Ishikawa (cell line): Measurements from ENCODE around the gene TEAD1.
A peak's percentile ranks its signal among the peaks of the same experiment; 100 is the strongest.

Experiments used
- CEBPB ChIP-seq: IDR thresholded peaks from 2 replicates; pipeline ENCODE4 v1.6.1; 2012
- CREB1 ChIP-seq: IDR thresholded peaks from 2 replicates; pipeline ENCODE4 v1.6.1; 2012; ENCODE audit warnings: low read depth
- EGR1 ChIP-seq: IDR thresholded peaks from 2 replicates; pipeline ENCODE4 v1.6.1; 2012
- EP300 ChIP-seq: IDR thresholded peaks from 2 replicates; pipeline ENCODE4 v1.6.1; 2012; ENCODE audit warnings: borderline replicate concordance
- FOXM1 ChIP-seq: IDR thresholded peaks from 2 replicates; pipeline ENCODE4 v1.6.1; 2012; ENCODE audit warnings: low read depth, borderline replicate concordance
- NFIC ChIP-seq: IDR thresholded peaks from 2 replicates; pipeline ENCODE4 v1.6.1; 2012
- RAD21 ChIP-seq: IDR thresholded peaks from 2 replicates; pipeline ENCODE4 v1.6.1; 2012; ENCODE audit warnings: low read depth
- TAF1 ChIP-seq: IDR thresholded peaks from 2 replicates; pipeline ENCODE4 v1.6.1; 2012; ENCODE audit warnings: low read depth, mild to moderate bottlenecking
- TCF12 ChIP-seq: IDR thresholded peaks from 2 replicates; pipeline ENCODE4 v1.6.1; 2012; ENCODE audit warnings: low read depth
- TEAD4 ChIP-seq: IDR thresholded peaks from 2 replicates; pipeline ENCODE4 v1.6.1; 2012
- YY1 ChIP-seq: IDR thresholded peaks from 2 replicates; pipeline ENCODE4 v1.6.1; 2012; ENCODE audit warnings: low read depth
- ZBTB7A ChIP-seq: IDR thresholded peaks from 2 replicates; pipeline ENCODE4 v1.6.1; 2012; ENCODE audit warnings: low read depth
- TF ChIP-seq, protein P1 (sequence below): IDR thresholded peaks from 2 replicates; pipeline ENCODE4 v1.6.1; 2012
- TF ChIP-seq, protein P2 (sequence below): IDR thresholded peaks from 2 replicates; pipeline ENCODE4 v1.6.1; 2012; ENCODE audit warnings: low read depth, mild to moderate bottlenecking
- TF ChIP-seq, protein P3 (sequence below): IDR thresholded peaks from 2 replicates; pipeline ENCODE4 v1.6.1; 2012

TEAD1 gene

DNA sequence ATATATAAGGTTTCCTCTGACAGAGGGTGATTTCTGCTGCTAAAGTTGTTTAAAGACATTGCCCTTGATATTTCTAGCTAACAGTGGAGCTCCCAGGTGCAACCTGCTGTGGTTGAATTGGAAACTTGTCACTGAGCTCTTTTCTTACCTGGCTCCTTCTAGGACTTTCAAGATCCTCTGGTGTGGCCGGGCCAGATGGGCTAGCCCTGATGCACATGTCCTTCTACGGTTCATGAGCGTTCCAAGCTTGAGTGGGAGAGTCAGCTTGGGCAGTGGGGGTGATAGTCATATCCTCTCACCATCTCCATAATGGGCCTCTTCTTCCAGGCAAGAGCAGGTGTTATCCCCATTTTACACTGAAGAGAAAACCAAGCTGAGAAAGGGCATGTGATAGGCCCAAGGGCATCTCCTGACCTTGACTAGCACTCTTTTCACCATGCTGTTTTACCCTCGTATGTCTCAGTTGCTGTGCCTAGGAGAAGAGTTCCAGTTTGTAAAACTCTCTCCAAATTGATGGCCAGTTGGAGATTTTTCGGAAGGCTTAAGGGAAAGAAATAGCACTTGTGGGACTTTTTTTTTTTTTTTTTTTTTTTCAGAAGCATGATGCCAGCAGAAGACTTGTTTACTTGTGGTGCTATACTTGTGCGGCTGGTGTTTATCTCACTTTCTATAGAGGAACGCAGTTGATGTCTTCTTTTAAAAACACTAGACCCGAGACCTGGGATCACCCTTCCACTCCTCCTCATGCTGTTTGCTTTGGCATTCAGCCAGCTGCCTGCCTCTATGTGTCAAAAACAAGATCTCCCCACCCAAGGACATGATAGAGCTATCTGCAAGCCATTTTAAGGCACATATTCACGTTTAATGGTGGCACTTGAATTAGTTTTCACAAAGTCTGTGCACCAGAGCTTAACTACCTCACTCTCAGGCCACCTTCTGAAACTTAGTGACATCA lies 32.6 kb downstream of the TEAD1 start:
- TF ChIP-seq, protein P1, sequence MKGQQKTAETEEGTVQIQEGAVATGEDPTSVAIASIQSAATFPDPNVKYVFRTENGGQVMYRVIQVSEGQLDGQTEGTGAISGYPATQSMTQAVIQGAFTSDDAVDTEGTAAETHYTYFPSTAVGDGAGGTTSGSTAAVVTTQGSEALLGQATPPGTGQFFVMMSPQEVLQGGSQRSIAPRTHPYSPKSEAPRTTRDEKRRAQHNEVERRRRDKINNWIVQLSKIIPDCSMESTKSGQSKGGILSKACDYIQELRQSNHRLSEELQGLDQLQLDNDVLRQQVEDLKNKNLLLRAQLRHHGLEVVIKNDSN, result no peak
- TF ChIP-seq NFIC (peak; percentile 62; the same call in 1 of the 2 replicates), TCF12 (no peak), TEAD4 (no peak)

DNA sequence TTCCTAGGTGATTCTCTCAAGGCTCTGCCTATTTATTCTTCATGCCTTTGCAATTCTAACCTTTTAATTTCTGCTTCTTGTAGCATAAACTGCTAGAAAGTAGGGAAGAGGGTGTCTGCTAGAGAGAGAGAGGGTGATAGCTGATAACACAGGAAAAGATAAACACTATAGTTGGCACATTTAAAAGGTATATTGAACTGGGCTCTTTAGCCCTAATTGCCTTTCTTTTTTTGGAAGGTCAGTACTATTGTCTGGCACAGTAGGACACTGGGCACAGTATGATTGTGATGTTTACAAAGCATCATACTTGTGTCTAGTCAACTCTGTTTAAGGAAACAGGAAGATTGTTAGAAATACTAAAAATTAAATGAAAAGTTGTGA lies 33.3 kb downstream of the TEAD1 start:
- TF ChIP-seq, protein P2, sequence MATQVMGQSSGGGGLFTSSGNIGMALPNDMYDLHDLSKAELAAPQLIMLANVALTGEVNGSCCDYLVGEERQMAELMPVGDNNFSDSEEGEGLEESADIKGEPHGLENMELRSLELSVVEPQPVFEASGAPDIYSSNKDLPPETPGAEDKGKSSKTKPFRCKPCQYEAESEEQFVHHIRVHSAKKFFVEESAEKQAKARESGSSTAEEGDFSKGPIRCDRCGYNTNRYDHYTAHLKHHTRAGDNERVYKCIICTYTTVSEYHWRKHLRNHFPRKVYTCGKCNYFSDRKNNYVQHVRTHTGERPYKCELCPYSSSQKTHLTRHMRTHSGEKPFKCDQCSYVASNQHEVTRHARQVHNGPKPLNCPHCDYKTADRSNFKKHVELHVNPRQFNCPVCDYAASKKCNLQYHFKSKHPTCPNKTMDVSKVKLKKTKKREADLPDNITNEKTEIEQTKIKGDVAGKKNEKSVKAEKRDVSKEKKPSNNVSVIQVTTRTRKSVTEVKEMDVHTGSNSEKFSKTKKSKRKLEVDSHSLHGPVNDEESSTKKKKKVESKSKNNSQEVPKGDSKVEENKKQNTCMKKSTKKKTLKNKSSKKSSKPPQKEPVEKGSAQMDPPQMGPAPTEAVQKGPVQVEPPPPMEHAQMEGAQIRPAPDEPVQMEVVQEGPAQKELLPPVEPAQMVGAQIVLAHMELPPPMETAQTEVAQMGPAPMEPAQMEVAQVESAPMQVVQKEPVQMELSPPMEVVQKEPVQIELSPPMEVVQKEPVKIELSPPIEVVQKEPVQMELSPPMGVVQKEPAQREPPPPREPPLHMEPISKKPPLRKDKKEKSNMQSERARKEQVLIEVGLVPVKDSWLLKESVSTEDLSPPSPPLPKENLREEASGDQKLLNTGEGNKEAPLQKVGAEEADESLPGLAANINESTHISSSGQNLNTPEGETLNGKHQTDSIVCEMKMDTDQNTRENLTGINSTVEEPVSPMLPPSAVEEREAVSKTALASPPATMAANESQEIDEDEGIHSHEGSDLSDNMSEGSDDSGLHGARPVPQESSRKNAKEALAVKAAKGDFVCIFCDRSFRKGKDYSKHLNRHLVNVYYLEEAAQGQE, result no peak
- TF ChIP-seq FOXM1 (no peak), TCF12 (no peak), EP300 (no peak), NFIC (no peak), TAF1 (no peak), ZBTB7A (no peak), RAD21 (no peak), EGR1 (no peak), YY1 (no peak), TEAD4 (no peak), CEBPB (no peak), CREB1 (no peak)
- TF ChIP-seq, protein P3, sequence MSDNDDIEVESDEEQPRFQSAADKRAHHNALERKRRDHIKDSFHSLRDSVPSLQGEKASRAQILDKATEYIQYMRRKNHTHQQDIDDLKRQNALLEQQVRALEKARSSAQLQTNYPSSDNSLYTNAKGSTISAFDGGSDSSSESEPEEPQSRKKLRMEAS, result no peak
- TF ChIP-seq, protein P1, result no peak

DNA sequence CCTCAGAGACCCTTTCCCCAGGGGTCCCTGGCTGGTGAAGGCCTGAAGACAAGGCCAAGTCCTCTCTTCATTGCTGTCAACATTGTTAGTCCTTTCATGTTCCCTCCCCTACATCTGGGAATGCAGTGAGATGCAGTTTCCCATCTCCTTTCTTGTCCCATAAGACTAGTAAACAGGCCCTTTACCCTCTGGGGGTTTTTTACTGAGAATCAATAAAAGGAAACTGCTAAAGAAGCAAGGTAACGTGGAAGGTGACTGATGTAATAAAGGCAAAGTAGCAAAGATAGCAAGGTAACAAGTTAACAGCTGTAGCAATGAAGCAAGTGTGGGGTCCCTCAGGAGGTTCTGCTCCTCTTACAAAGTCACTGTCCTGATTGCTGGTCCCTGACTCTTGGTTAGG lies 37.3 kb downstream of the TEAD1 start:
- TF ChIP-seq, protein P1, result no peak
- TF ChIP-seq YY1 (no peak), TEAD4 (no peak), EP300 (no peak), CREB1 (no peak), CEBPB (no peak), ZBTB7A (no peak), NFIC (no peak), TCF12 (no peak), FOXM1 (no peak)
- TF ChIP-seq, protein P3, result no peak

DNA sequence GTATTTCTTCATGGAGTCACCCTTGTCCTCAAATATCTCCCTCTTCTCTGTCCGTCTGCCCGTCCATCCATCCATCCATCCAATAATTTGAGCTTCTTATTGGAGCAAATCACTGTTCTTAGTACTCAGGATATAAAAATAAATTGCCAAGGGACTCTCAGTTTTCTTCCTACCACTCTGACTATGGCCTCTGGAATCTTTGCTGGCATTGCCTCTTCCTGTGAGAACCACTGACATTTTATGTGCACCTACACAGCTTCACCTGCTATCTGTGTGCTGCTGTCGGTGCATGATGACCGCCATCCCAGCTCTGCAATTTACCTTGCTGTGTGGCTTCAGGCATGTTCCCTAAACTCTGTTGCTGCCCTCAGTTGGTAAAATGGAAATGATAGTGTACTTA lies 37.9 kb downstream of the TEAD1 start:
- TF ChIP-seq CREB1 (no peak), ZBTB7A (no peak), EP300 (no peak), NFIC (no peak), TCF12 (no peak), TAF1 (no peak), FOXM1 (no peak), YY1 (no peak), TEAD4 (no peak), EGR1 (no peak), RAD21 (no peak), CEBPB (no peak)
- TF ChIP-seq, protein P1, result no peak
- TF ChIP-seq, protein P3, result no peak
- TF ChIP-seq, protein P2, result no peak

DNA sequence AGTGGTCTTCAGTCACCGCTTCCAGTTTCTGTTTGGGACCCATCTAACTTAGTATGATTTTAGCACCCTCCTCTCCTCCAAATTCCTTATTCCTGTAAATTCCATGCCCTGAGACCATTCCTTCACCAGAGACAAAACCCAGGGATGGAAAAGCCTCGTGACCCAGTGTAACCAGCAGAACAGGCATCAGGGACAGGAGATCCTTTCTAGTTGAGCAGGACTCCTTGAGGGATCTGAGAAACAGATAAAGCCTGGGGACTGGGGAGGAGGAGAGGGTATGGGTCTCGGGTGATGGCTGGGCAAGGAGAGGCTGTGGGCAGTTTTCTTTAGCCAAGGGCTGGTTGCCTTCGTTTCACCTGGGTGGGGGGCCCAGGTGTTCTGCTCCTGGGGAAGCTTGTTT lies 40.9 kb downstream of the TEAD1 start:
- TF ChIP-seq EGR1 (no peak), TAF1 (no peak), YY1 (no peak), ZBTB7A (no peak), RAD21 (no peak), CEBPB (no peak), FOXM1 (no peak), NFIC (no peak), EP300 (no peak), CREB1 (no peak), TEAD4 (no peak), TCF12 (no peak)
- TF ChIP-seq, protein P3, result no peak
- TF ChIP-seq, protein P2, result no peak
- TF ChIP-seq, protein P1, result no peak
